DMS53 (cell line): ENCODE data around the gene MAP1LC3B2.

Experiments used
- DNase-seq: peaks from one replicate; lab custom pipeline; 2025; lab: John Stamatoyannopoulos, UW

Gene MAP1LC3B2

DNA sequence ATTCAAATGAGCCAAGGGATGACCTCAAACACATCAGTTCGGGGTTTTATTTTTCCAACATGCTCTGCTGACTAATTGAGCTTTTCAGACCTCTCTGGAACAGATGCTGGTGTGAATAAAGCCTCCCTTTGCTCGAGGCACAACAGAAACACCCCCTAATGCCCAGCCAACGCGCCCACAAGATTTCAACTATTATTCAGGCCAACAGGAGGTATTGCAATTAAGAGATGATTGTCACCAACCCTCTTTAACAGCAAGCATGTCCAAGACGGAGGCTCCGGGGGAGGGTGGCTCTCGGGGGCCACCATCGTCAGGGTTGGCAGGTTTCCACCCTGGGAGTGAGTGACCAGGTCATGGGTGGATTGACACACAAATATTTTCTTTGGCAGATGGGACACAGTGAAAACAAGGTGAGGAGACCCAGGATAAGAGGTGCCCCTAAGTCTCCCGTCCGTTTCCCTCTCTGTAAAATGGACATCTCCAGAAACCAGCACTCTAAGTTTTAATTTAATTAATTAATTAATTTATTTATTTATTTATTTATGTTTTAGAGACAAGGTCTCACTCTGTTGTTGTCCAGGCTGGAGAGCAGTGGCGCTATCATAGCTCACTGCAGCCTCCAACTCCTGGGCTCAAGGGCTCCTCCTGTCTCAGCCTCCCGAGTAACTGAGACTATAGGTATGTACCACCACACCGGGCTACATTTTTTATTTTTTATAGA lies 56.1 kb downstream of the MAP1LC3B2 start:
- DNase-seq = no peak

DNA sequence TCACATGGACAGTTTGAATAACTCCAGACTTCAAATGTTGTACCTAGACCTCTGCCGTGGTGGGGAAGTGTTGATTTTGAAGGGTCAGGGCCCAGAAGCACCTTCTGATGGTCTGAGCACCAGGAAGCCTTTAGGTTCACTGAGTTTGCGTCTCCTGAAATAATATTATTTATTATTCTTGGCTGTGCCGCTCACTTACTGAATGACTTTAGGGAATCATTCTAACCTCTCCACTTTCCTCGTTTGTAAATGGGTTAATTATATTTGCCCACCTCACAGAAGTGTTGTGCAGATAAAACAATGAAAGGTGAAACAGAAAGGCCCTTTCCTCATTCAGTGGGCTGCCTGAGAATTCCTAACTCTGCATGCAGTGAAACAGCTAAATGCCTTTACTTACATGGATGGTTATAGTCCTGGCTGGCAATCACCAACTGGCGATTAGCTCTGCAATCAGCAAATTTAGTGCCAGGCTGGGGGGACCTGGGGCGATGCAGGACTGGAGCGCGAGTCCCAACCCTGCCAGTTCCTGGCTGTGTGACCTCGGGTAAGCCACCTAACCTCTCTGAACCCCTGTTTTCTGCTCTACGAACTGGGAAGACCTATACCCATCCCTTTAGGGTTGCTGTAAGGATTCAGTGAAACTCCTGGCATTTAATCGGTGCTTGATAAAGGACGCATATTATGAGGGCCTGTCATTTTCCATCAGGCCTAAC lies 57.5 kb downstream of the MAP1LC3B2 start:
- DNase-seq = no peak

DNA sequence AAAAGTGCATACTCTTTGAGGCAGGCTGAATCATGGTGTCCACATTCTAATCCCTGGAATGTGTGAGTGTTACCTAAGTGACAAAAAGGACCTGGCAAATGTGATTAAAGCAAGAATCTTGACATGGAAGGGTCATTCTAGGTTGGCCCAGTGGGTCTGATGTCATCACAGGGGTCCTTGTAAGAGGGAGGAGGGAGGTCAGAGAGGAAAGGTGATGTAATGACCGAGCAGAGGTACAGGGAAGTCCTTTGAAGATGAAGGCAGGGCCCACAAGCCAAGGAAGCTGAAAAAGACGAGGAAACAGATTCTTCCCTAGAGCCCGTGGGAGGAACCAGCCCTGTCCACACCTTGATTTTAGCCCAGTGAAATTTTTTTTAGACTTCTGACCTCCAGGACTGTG lies 60.1 kb downstream of the MAP1LC3B2 start:
- no peak for DNase-seq

DNA sequence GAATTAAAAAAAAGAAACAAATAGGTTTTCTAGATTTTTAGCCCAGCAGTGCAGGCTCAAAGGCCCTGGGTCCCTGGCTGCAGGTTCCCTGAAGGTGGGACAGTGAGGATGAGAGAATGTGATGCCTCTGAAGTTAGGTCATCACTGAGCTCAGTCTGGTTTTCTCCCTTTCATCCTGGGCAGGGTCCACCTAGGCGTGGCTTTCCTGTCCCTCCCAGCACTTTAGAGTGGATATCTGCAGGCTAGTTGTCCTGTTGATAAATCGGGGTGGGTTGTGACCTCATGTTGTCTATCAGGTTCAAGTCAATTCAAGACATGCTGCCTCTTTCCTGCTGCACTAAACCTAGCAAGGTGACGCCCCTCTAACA lies 60.9 kb downstream of the MAP1LC3B2 start:
- DNase-seq = no peak

DNA sequence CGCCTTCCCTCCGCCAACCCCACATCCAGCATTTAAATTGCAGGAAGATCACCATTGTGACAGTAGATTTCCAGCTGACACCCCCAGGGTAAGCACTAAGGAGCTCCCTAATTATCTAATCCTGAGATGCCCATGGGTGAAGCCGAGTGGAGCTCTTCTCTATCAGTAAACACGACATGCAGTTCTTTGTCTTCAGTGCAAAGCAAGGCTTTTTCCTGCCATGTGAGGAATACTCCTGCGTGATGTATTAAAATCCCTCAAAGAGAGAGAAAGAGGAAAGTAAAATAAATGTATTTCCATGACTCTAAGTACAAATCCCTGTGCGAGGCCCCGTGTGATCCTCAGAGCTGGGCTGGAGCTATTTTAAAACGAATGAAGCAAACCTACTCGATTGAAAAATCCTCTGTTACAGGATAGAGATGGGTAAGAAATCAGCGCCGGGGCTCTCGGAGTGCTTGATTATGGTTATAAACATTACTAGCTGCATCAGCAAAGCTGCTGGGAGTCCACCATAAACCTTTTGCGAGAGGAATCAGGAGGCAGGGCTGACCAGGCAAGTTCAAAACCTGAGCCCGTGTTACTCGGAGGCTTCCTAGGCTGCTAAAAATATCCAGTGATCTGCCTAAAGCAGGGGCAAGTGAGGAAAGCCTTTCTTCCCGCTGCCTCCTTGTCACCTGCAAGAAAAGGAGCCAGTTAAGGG lies 61.5 kb downstream of the MAP1LC3B2 start:
- DNase-seq = no peak

DNA sequence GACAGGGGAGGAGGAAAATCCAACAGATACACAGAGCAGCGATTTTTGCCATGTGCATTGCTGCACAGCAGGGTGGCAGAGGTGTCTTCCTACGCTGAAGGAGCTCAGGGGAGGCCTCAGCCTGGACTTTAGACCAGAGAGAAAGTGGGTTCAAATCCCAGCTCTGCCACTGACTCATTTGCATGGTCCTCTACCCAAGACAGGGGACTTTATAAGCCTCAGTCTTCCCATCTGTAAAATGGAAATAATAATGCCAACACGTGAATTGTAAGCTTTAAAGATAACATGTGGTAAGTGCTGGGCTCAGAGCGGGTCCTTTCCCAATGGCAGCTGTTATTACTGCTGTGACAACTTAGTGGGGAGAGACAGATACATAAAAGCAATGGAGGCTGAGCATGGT lies 62.0 kb downstream of the MAP1LC3B2 start:
- DNase-seq = no peak

DNA sequence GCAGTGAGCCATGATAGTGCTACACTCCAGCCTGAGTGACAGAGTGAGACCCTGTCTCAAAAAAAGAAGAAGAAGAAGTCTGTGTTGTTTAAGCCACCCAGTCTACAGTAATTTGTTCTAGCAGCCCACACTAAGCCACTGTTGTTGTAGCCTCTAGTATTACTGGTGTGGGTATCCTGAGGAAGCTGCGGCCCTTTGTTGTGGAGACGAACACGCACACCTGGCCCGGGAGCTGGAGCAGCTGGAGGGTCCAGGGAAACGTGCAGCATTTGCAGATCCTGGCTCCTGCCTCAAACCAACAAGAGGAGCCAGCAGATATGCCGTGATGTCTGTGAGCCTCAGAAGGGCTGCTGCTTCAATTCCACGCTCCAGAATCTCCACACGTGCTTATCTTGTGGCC lies 65.3 kb downstream of the MAP1LC3B2 start:
- DNase-seq = no peak

DNA sequence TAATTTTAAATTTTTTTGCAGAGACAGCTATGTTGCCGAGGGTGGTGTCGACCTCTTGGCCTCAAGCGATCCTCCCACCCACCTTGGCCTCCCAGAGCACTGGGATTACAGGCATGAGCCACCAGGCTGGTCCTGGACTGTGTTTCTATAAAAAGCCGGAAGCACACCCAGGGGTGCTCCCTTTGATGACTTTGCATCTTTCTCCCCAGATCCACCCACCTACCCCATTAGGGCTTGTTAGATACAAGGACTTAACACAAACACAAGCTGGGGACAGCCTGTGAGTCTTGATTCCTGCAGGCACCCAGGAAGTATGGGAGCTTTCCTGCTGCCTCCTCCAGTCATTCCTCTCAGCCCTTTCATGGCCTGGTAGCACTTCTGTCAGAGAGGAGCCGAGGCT lies 67.0 kb downstream of the MAP1LC3B2 start:
- no peak for DNase-seq
